IPS DF 6.9 (cell line): ENCODE measurements around the gene MCCC1.
"Not testable (repeated sequence)": the region's sequence is repeated elsewhere in the genome, so short reads cannot be mapped to it uniquely, and the experiment has no call there.

ENCODE experiments used
- DNase-seq: peaks from one replicate; pipeline ENCODE4 v3.0.0-alpha.2; 2013; ENCODE audit warnings: low read depth, low spot score
- H3K27ac ChIP-seq: one replicate; pipeline ENCODE4 v1.5.1; 2013; ENCODE audit warnings: low read length, control low read depth
- H3K27me3 ChIP-seq: 2 replicates; pipeline ENCODE4 v1.6.1; 2013; ENCODE audit warnings: mild to moderate bottlenecking, low read length; ENCODE audit not compliant: control insufficient read depth, insufficient read depth
- H3K36me3 ChIP-seq: 2 replicates; pipeline ENCODE4 v1.6.1; 2013; ENCODE audit warnings: low read length; ENCODE audit not compliant: control insufficient read depth, insufficient read depth
- H3K4me1 ChIP-seq: 2 replicates; pipeline ENCODE4 v1.6.1; 2013; ENCODE audit warnings: low read length; ENCODE audit not compliant: control insufficient read depth, insufficient read depth
- H3K4me3 ChIP-seq: 2 replicates; pipeline ENCODE4 v1.5.1; 2013; ENCODE audit warnings: mild to moderate bottlenecking, low read length
- H3K9me3 ChIP-seq: 2 replicates; pipeline ENCODE4 v1.6.1; 2013; ENCODE audit warnings: low read length, inconsistent platforms; ENCODE audit not compliant: control insufficient read depth, insufficient read depth
- WGBS: extraction: QIAGEN DNeasy Blood & Tissue Kit; methylation state at CpG from one replicate; pipeline ENCODE4 v1.1.7; 2013; ENCODE audit warnings: mixed read lengths, missing lambda C conversion rate; ENCODE audit not compliant: insufficient read length, insufficient coverage; 5-methylcytosine and 5-hydroxymethylcytosine counted together

MCCC1 gene

DNA sequence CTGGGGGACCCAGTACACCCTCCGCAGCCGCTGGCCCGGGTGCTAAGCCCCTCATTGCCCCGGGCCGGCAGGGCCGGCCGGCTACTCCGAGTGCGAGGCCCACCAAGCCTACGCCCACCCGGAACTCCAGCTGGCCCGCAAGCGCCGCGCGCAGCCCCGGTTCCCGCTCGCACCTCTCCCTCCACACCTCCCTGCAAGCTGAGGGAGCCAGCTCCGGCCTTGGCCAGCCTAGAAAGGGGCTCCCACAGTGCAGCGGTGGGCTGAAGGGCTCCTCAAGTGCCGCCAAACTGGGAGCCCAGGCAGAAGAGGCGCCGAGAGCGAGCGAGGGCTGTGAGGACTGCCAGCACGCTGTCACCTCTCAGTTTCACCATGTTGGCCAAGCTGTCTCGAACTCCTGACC, 4.7 kb upstream of the MCCC1 start:
- H3K36me3 ChIP-seq: not testable (repeated sequence)
- no CpG with 5 or more reads among the region's 28 CpGs for WGBS

DNA sequence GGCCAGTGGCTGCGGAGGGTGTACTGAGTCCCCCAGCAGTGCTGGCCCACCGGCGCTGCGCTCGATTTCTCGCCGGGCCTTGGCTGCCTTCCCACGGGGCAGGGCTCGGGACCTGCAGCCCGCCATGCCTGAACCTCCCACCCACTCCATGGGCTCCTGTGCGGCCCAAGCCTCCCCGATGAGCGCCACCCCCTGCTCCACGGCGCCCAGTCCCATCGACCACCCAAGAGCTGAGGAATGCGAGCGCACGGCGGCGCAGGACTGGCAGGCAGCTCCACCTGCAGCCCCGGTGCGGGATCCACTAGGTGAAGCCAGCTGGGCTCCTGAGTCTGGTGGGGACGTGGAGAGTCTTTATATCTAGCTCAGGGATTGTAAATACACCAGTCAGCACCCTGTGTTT, 1.7 kb upstream of the MCCC1 start:
- H3K36me3 ChIP-seq, DNase-seq, H3K9me3 ChIP-seq, H3K27ac ChIP-seq, H3K4me3 ChIP-seq, H3K27me3 ChIP-seq, H3K4me1 ChIP-seq: not testable (repeated sequence)
- WGBS: no CpG with 5 or more reads among the region's 24 CpGs

More for the DNA sequence above, 4.7 kb upstream of the MCCC1 start:
- H3K4me3 ChIP-seq, DNase-seq, H3K27ac ChIP-seq, H3K4me1 ChIP-seq, H3K27me3 ChIP-seq, H3K9me3 ChIP-seq: not testable (repeated sequence)

DNA sequence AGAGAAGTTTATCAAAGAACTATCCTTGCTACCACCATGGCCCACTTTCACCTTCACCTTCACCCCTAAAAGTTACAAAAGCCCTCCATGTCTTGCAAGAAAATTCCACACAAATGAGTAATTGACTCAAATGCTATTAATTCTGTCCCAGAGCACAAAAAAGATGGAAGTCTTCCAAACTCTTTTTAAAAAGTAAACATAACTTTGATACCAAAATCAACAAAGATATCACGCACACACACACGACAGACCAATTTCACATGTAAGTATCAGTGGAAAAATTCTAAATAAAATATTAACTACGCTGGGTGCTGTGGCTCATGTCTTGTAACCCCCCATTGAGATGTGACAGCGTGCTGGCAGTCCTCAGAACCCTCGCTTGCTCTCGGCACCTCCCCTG, 1.1 kb upstream of the MCCC1 start:
- Histone ChIP-seq H3K4me1 (no peaks in the 10 kb centered on the region), H3K36me3 (no peaks in the 10 kb centered on the region), H3K4me3 (no peak overlapping the region), H3K27me3 (no peaks in the 10 kb centered on the region), H3K9me3 (no peaks in the 10 kb centered on the region), H3K27ac (no peak overlapping the region)
- DNase-seq: no peak
- no CpG with 5 or more reads among the region's 6 CpGs for WGBS

DNA sequence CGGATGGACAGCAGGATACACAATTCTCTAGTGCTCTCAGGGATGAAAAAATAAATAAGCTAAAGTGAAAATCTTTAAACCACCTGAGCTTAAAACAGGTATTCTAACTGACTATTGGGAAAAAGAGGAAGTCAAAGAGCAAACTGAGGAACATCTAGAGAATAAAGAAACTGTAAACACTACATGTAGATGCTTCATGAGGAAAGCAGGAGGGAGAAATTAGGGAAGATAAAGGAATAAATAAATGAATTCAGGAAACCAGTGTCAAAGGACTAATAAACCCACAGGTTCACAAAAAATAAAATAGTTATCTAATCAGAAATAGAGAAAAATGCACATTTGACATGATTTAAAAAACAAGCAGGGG, 525 bp upstream of the MCCC1 start:
- H3K36me3 ChIP-seq: no peaks in the 10 kb centered on the region
- no peak overlapping the region for H3K27ac ChIP-seq
- no peak overlapping the region for H3K4me3 ChIP-seq
- no peak for DNase-seq
- H3K27me3 ChIP-seq: no peaks in the 10 kb centered on the region
- no peaks in the 10 kb centered on the region for H3K9me3 ChIP-seq
- no peaks in the 10 kb centered on the region for H3K4me1 ChIP-seq
- WGBS: no CpG with 5 or more reads among the region's 1 CpG

DNA sequence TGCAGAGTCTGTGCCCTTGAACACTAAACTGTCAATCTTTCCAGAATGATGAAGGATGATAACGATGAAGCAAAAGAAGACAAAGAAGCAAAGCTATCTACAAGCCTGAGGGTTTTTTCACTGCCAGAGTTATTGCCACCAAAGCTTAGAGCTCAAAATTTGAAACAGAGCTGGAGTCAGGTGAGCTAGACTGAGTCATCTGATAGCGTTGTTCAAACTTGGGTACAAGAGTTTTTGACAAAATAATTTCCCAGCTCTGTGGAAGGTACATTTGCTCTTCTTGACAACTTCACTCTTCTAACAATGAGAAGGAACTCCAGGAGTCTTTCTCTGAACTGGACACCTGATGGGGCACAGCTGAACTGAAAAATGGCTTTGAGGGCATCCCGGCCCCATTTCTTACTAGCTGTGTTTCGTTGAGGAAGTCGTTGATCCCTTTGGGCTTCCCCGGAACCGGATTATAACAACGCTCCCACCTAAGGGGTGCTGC, 715 bp downstream of the MCCC1 start:
- H3K4me1 ChIP-seq: no peaks in the 10 kb centered on the region
- H3K9me3 ChIP-seq: no peaks in the 10 kb centered on the region
- DNase-seq: no peak
- H3K36me3 ChIP-seq: no peaks in the 10 kb centered on the region
- H3K27ac ChIP-seq: no peak overlapping the region
- WGBS: no CpG with 5 or more reads among the region's 8 CpGs
- H3K4me3 ChIP-seq: peak overlapping the region; percentile 85
- no peaks in the 10 kb centered on the region for H3K27me3 ChIP-seq

DNA sequence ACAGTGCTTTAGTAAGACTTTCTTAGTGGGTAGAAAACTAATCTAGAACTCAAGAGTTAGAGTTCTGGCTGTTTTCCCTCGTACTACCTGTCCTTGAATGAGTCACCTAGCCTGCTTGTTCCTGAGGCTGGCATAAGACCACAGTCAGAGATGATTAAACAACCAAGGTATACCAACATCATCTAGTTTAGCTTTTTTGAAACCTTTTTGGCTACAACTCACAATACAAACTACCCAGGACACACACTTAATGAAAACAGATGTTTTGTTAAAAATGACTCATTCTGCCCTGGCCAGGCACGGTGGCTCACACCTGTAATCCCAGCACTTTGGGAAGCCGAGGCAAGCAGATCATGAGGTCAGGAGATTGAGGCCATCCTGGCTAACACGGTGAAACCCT, 4.6 kb downstream of the MCCC1 start:
- no peak for DNase-seq
- H3K36me3 ChIP-seq: no peaks in the 10 kb centered on the region; the same call in 1 of the 2 replicates
- no peak overlapping the region for H3K27ac ChIP-seq

DNA sequence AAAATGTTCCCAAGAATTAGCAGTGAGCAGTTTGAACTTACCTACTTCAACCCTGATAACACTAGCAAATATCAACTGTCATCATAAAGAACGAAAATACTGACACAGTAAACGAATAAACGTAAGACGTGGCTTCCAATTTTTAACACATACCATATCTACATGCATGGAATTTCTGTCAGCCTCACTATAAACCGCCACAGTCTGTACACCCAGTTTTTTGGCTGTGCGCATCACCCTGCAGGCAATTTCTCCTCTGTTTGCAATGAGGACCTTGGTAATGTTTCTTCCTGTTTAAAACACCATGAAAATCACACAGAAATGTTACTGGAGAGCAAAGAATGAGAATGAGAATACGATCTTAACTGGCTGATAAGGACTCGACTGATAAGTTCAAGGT, 7.0 kb downstream of the MCCC1 start:
- no peaks in the 10 kb centered on the region; the same call in 1 of the 2 replicates for H3K36me3 ChIP-seq
- no peaks in the 10 kb centered on the region for H3K9me3 ChIP-seq
- WGBS: no CpG with 5 or more reads among the region's 8 CpGs
- no peaks in the 10 kb centered on the region for H3K27me3 ChIP-seq
- H3K4me3 ChIP-seq: no peak overlapping the region
- H3K27ac ChIP-seq: no peak overlapping the region
- no peak for DNase-seq
- H3K4me1 ChIP-seq: no peaks in the 10 kb centered on the region

More for the DNA sequence above, 4.6 kb downstream of the MCCC1 start:
- Histone ChIP-seq H3K27me3 (no peaks in the 10 kb centered on the region), H3K9me3 (no peaks in the 10 kb centered on the region), H3K4me3 (no peak overlapping the region), H3K4me1 (no peaks in the 10 kb centered on the region)
- WGBS: no CpG with 5 or more reads among the region's 4 CpGs

DNA sequence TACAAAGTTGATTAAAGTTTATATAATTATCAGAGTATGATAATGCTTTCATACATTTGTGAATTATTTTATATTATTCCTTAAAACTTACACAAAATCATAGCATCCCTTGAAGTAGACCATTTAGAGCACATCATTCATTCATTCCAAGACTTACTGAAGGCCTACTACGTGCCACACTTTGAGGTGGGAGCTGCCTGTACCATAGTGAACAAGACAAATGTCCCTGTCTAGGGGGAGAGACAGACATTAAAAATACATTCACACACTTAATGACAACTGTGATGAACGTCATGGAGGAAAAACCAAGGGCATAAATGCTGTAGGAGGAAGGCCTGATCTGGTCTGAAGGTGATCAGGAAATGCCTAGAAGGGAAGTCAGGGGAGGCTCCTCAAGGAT, 12.1 kb downstream of the MCCC1 start:
- Histone ChIP-seq H3K4me3 (no peak overlapping the region), H3K27ac (no peak overlapping the region), H3K27me3 (no peaks in the 10 kb centered on the region), H3K9me3 (no peaks in the 10 kb centered on the region), H3K4me1 (no peaks in the 10 kb centered on the region), H3K36me3 (no peaks in the 10 kb centered on the region; the same call in 1 of the 2 replicates)
- no CpG with 5 or more reads among the region's 2 CpGs for WGBS
- DNase-seq: no peak

DNA sequence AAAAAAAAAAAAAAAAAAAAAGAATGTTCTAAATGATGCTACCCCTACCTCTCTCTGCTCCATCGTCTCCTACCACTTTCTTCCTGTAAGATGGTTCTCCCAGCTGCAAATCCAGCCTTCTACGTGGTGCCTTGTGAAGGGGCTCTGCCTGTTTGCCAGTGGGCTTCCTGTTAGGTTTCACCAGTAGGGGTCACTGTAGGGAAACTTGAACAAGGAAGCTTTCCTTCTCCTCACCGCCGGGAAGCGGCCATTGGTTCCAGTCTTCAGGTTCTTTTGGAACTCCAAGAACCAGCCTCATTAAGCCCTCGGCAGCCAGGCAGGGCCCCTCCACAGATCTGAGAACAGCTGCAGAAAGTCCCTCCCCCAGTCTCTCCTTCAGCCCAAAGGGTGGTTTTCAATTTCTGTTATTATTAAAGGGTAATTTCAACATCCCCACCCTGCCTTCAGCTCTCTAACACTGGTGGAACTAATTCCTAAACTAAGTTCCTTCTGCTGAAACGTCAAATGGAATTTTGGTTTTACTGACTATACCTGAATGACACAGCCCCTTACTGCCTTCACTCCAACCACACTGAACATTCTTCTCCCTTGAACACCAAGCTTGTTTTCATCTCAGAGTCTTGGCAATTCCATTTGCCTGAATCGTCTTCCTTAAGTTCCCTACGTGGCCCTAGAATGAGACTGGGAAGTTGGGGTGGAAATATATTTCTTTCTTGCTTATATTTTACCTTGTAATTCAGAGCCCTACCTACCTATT, 13.5 kb downstream of the MCCC1 start:
- no peak overlapping the region for H3K27ac ChIP-seq
- peak; percentile 67 for DNase-seq

DNA sequence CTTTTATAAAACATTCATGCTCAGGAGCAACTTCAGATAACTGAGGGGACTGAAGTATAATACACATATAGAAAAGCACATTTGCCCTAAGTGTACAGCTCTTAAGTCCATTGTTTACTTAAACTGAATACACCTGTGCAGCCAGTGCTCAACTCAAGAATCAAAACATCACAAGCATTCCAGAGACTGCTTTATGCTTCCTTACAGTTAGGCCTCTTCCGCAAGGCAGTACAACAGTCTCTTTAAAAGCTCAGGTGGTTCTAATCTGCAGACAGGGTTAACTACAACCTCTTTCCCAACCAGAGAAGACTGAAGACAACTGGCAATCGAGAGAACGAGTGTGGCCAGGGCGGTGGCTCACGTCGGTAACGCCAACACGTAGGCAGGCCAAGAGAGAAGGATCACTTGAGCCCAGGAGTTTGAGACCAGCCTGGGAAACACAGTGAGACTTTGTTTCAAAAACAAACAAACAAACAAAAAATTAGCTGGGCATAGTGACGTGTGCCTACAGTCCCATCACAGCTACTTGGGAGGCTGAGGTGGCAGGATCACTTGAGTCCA, 16.9 kb downstream of the MCCC1 start:
- no peaks in the 10 kb centered on the region for H3K27me3 ChIP-seq
- H3K9me3 ChIP-seq: no peaks in the 10 kb centered on the region
- H3K27ac ChIP-seq: no peak overlapping the region
- H3K4me1 ChIP-seq: no peaks in the 10 kb centered on the region
- WGBS: no CpG with 5 or more reads among the region's 9 CpGs
- H3K36me3 ChIP-seq: peaks cover 3% of the 10 kb centered on the region; the same call in 1 of the 2 replicates
- DNase-seq: no peak
- no peak overlapping the region for H3K4me3 ChIP-seq

More for the DNA sequence above, 13.5 kb downstream of the MCCC1 start:
- Histone ChIP-seq H3K4me1 (no peaks in the 10 kb centered on the region), H3K36me3 (no peaks in the 10 kb centered on the region; the same call in 1 of the 2 replicates), H3K4me3 (no peak overlapping the region), H3K9me3 (no peaks in the 10 kb centered on the region), H3K27me3 (no peaks in the 10 kb centered on the region)
- WGBS: no CpG with 5 or more reads among the region's 9 CpGs
